H7 (cell line): ENCODE measurements around the gene MYBPH. TPM values are rescaled to one million over a fixed set of nuclear protein-coding genes. Genes with fewer than 3 reads are reported as not detected.

Experiments
- DNase-seq: peaks from one replicate; pipeline ENCODE4 v3.0.0; 2012
- H3K27me3 ChIP-seq: 2 replicates; pipeline ENCODE4 v1.6.0; 2011; ENCODE audit warnings: mild to moderate bottlenecking, low read length; ENCODE audit not compliant: control insufficient read depth, insufficient read depth
- H3K36me3 ChIP-seq: replicated peaks from 2 replicates; pipeline ENCODE4 v1.5.1; 2011; ENCODE audit warnings: low read length; ENCODE audit not compliant: control insufficient read depth, insufficient read depth
- H3K4me3 ChIP-seq: 2 replicates; pipeline ENCODE4 v1.5.1; 2011; ENCODE audit warnings: low read depth, mild to moderate bottlenecking, control low read depth, low read length, moderate library complexity; ENCODE audit not compliant: insufficient read depth
- total RNA-seq: library from RNA; depleted of rRNA; stranded (reverse); fragments of >200 nt; shearing (Covaris generic); gene quantifications from 2 replicates; pipeline ENCODE4 v1.2.3, GENCODE V29; 2014

Gene MYBPH
- total RNA-seq, 1 experiment from 2014 or later, result not detected

- DNase-seq, result peak; percentile 30
- Histone ChIP-seq H3K27me3 (no peaks in the 10 kb centered on the region; the same call in 1 of the 2 replicates), H3K36me3 (no peaks in the 10 kb centered on the region), H3K4me3 (no peak overlapping the region)
These were observed 3.4 kb upstream of the MYBPH start for GRCh38 chr1:203178821-203179666.

GRCh38 chr1:203178083-203178482 is 2.5 kb upstream of the MYBPH start:
- peak; percentile 78 for DNase-seq
- no peak overlapping the region for H3K4me3 ChIP-seq
- H3K27me3 ChIP-seq, result no peaks in the 10 kb centered on the region; the same call in 1 of the 2 replicates
- H3K36me3 ChIP-seq, result no peaks in the 10 kb centered on the region

- no peaks in the 10 kb centered on the region for H3K36me3 ChIP-seq
- no peak overlapping the region for H3K4me3 ChIP-seq
- DNase-seq, result peak; percentile 45
- no peaks in the 10 kb centered on the region; the same call in 1 of the 2 replicates for H3K27me3 ChIP-seq
These were observed 1.9 kb upstream of the MYBPH start for GRCh38 chr1:203177470-203178039.

DNA sequence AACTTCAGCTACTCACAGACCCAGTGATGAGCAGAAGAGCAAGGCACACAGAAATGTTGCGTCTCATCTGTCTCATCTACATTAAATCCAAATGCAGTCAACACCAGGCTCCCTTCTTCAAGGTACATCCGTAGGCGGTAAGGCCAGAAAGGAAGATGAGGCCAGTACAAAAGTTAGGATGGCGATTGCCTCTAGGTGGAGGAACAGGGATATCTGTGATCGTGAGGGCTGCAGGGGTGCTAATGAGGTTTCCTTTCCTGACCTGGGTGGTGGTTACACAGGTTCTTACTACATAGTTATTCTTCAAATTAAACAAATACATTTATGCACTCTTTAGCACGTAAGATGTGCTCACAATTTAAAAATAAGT is 1.4 kb upstream of the MYBPH start:
- no peaks in the 10 kb centered on the region; the same call in 1 of the 2 replicates for H3K27me3 ChIP-seq
- H3K4me3 ChIP-seq, result no peak overlapping the region
- peak; percentile 66 for DNase-seq
- no peaks in the 10 kb centered on the region for H3K36me3 ChIP-seq

DNA sequence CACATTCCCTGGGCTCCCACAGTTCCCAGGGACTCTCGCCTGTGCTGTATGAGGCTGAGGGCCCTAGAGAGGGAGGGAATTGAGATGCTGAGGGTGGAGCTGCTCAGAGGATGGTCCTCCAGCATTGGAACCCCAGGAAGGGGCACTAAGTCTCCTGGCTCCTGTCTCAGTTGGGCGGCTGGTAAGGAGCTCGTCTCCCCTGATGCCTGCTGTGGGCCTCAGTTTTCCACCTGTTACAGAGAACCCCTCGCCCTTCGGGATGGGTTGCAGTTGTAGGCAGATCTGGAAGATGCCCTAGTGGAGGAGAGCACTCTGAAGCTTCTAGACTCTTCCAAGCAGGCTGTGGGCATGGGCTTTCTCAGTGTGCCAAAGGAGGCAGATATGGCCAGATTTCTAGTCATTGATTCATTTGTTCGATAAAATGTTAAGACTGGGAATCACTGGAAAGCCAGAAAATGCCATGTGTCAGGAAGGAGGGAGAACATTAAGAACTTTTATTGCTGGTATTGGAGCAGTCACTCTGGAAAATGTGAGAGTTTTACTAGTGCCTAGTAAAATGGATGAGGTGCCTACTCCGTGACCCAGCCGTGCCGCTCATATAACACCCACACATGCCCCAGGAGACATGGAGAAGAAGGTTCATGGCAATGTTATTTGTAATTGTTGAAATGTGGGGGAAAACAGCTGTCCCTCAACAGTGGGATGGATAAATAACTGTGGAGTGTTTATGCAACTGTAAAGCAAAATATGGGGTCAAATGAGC is 828 bp upstream of the MYBPH start:
- peak; percentile 20 for DNase-seq
- H3K36me3 ChIP-seq, result no peaks in the 10 kb centered on the region
- no peaks in the 10 kb centered on the region; the same call in 1 of the 2 replicates for H3K27me3 ChIP-seq
- no peak overlapping the region for H3K4me3 ChIP-seq

GRCh38 chr1:203175827-203176241 is 208 bp upstream of the MYBPH start:
- Histone ChIP-seq H3K27me3 (no peaks in the 10 kb centered on the region; the same call in 1 of the 2 replicates), H3K36me3 (no peaks in the 10 kb centered on the region), H3K4me3 (no peak overlapping the region)
- peak; percentile 42 for DNase-seq

GRCh38 chr1:203174324-203174985 is 1.2 kb downstream of the MYBPH start:
- H3K4me3 ChIP-seq, result no peak overlapping the region
- H3K27me3 ChIP-seq, result no peaks in the 10 kb centered on the region
- peak; percentile 28 for DNase-seq
- H3K36me3 ChIP-seq, result no peaks in the 10 kb centered on the region

- DNase-seq, result peak; percentile 36
- no peaks in the 10 kb centered on the region for H3K27me3 ChIP-seq
- no peaks in the 10 kb centered on the region for H3K36me3 ChIP-seq
- no peak overlapping the region for H3K4me3 ChIP-seq
These were observed 2.1 kb downstream of the MYBPH start for GRCh38 chr1:203173566-203173965.

GRCh38 chr1:203173011-203173555 is 2.5 kb downstream of the MYBPH start:
- no peak for DNase-seq
- Histone ChIP-seq H3K4me3 (no peak overlapping the region), H3K36me3 (no peaks in the 10 kb centered on the region), H3K27me3 (no peaks in the 10 kb centered on the region)

- no peak overlapping the region for H3K4me3 ChIP-seq
- no peaks in the 10 kb centered on the region for H3K36me3 ChIP-seq
- no peaks in the 10 kb centered on the region for H3K27me3 ChIP-seq
- DNase-seq, result peak; percentile 95
These were observed 3.2 kb downstream of the MYBPH start for GRCh38 chr1:203172184-203173010.

GRCh38 chr1:203171341-203172183 is 4.1 kb downstream of the MYBPH start:
- H3K27me3 ChIP-seq, result no peaks in the 10 kb centered on the region
- H3K4me3 ChIP-seq, result no peak overlapping the region
- no peaks in the 10 kb centered on the region for H3K36me3 ChIP-seq
- peak; percentile 41 for DNase-seq

GRCh38 chr1:203170625-203171330 is 4.8 kb downstream of the MYBPH start:
- no peaks in the 10 kb centered on the region for H3K36me3 ChIP-seq
- no peak for DNase-seq
- H3K4me3 ChIP-seq, result no peak overlapping the region
- H3K27me3 ChIP-seq, result no peaks in the 10 kb centered on the region
